HUES48 (cell line): ENCODE data around the gene KCNC1.

ENCODE experiments used
- H3K27ac ChIP-seq: one replicate; pipeline ENCODE4 v1.7.0; 2013; ENCODE audit warnings: low read depth, low read length, inconsistent platforms
- H3K27me3 ChIP-seq: 2 replicates; pipeline ENCODE4 v1.6.1; 2013; ENCODE audit warnings: mild to moderate bottlenecking, low read length; ENCODE audit not compliant: control insufficient read depth, insufficient read depth
- H3K36me3 ChIP-seq: 2 replicates; pipeline ENCODE4 v1.6.1; 2013; ENCODE audit warnings: low read length; ENCODE audit not compliant: control insufficient read depth, insufficient read depth
- H3K4me1 ChIP-seq: 2 replicates; pipeline ENCODE4 v1.6.1; 2013; ENCODE audit warnings: mild to moderate bottlenecking, low read length; ENCODE audit not compliant: control insufficient read depth, insufficient read depth
- H3K4me3 ChIP-seq: 2 replicates; pipeline ENCODE4 v1.5.1; 2013; ENCODE audit warnings: mild to moderate bottlenecking, low read depth, low read length
- H3K9ac ChIP-seq: 2 replicates; pipeline ENCODE4 v1.6.1; 2013; ENCODE audit warnings: mild to moderate bottlenecking, low read depth, low read length, moderate library complexity
- H3K9me3 ChIP-seq: 2 replicates; pipeline ENCODE4 v1.6.1; 2013; ENCODE audit warnings: low read length; ENCODE audit not compliant: control insufficient read depth, insufficient read depth

Gene KCNC1

DNA sequence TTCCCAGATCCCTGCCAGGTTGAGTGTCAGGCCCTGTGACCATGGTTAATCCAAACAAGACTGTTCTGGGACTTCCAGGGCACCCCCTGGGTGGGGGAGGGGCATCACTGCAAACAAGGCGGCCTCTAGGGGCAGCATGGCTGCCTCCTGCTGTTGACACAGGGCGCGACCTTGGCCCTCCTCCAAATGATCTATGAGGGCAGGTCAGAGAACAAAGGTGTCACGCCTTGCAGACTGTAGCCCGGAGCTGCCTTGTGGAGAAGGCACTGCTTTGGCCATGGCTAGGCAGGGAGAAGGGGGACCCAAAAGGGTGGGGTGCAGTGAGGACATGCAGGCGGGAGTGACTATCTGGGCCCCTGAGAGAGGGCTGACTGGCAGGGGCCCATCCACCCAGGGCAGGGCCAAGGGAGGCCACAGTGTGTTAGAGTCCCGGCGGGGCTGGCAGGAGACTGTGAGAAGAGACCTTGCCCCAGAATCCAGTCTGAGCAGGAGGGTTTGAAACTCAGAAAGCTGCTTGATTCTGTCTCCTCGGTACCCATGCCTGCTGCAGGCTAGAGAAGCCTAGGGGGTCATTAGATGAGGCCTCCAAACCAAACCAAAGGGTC is 35.6 kb downstream of the KCNC1 start:
- H3K27ac ChIP-seq = no peak overlapping the region
- H3K4me1 ChIP-seq = no peaks in the 10 kb centered on the region; the same call in 1 of the 2 replicates
- no peaks in the 10 kb centered on the region for H3K9me3 ChIP-seq
- H3K36me3 ChIP-seq = no peaks in the 10 kb centered on the region
- H3K9ac ChIP-seq = no peak overlapping the region
- no peaks in the 10 kb centered on the region for H3K27me3 ChIP-seq
- H3K4me3 ChIP-seq = no peak overlapping the region

DNA sequence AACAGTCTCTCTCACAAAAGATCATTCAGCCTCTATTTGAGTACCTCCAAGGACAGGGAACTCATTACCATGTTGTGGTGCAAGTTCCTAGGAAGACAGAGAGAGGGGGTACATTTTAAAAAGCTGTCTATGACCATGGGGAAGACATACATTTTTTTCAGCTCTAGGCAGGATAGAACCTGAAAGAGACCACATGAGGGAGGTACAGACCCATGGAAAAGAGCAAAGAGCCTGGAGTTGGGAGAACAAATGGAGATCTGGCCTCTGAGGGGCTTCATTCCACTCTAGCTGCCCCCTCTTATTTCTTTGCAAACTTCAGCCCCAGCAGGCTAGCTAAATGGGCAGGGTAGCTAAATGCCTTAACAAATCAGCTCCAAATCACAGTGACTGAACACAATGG is 36.3 kb downstream of the KCNC1 start:
- Histone ChIP-seq H3K27ac (no peak overlapping the region), H3K9ac (no peak overlapping the region), H3K27me3 (no peaks in the 10 kb centered on the region), H3K36me3 (no peaks in the 10 kb centered on the region), H3K4me3 (no peak overlapping the region), H3K9me3 (no peaks in the 10 kb centered on the region), H3K4me1 (no peaks in the 10 kb centered on the region; the same call in 1 of the 2 replicates)

DNA sequence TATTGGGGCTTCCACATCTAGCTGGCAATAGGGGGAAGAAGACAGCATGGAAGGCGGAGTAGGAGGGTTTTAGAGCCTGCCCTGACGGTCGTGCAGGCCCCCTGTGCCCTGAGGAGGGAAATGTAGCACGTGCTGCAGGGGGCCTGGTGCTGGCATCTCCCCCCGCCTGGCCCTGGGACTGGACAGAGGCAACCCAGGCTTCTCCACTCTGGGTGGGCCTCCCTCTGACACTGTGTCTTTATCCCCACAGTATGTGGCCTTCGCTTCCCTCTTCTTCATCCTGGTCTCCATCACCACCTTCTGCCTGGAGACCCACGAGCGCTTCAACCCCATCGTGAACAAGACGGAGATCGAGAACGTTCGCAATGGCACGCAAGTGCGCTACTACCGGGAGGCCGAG is 36.8 kb downstream of the KCNC1 start:
- Histone ChIP-seq H3K4me1 (no peaks in the 10 kb centered on the region; the same call in 1 of the 2 replicates), H3K9me3 (no peaks in the 10 kb centered on the region), H3K36me3 (no peaks in the 10 kb centered on the region), H3K4me3 (no peak overlapping the region), H3K9ac (no peak overlapping the region), H3K27me3 (no peaks in the 10 kb centered on the region), H3K27ac (no peak overlapping the region)

DNA sequence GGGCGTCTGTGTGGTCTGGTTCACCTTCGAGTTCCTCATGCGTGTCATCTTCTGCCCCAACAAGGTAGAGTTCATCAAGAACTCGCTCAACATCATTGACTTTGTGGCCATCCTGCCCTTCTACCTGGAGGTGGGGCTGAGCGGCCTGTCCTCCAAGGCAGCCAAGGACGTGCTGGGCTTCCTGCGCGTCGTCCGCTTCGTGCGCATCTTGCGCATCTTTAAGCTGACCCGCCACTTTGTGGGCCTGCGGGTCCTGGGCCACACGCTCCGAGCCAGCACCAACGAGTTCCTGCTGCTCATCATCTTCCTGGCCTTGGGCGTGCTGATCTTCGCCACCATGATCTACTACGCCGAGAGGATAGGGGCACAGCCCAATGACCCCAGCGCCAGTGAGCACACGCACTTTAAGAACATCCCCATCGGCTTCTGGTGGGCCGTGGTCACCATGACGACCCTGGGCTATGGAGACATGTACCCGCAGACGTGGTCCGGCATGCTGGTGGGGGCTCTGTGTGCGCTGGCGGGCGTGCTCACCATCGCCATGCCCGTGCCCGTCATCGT is 37.3 kb downstream of the KCNC1 start:
- Histone ChIP-seq H3K4me3 (no peak overlapping the region), H3K36me3 (no peaks in the 10 kb centered on the region), H3K9me3 (no peaks in the 10 kb centered on the region), H3K9ac (no peak overlapping the region), H3K4me1 (no peaks in the 10 kb centered on the region; the same call in 1 of the 2 replicates), H3K27ac (no peak overlapping the region), H3K27me3 (no peaks in the 10 kb centered on the region)

DNA sequence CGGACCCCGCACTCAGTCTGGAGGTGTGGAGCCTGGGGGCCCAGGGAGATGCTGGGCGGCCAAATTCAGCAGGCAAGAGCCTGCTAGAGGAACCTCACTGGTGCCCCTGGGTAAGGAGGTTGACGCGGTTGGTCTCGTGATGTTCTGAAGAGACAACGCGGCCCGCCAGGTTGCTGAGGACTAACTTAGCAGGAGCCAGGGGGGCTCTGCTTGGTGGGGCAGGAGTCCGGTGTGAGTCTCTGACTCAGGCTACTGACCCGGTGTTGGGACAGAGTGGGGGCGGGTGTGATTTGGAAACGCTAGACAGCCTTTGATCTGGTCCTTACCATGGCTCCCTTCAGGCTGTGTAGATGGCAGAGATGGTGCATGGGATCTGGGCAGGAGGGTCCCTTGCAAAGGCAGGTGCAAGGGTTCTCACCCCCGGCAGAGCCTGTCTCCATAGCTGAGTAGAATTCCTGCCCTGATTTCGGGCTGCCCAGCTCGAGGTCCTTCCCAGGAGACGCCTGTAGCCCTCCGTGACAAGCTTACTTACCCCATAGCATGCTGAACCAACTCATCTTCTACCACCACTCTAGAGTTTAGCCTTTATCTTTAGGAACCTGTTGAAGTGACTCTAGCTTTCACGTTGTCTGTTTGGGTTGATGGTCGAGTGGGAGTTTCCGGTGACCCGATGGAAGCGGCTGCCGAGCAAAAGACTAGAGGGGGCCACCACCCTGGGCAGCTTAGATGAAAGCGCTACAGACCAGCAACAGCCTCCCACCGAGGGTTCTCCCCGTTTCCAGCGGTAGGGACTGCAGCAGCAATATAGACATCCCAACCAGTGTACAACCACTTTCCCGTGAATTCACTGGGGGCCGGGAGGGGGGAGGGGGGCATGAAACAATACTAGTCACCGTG is 38.4 kb downstream of the KCNC1 start:
- H3K9me3 ChIP-seq = no peaks in the 10 kb centered on the region
- no peaks in the 10 kb centered on the region for H3K36me3 ChIP-seq
- H3K9ac ChIP-seq = no peak overlapping the region
- H3K27me3 ChIP-seq = no peaks in the 10 kb centered on the region
- no peak overlapping the region for H3K27ac ChIP-seq
- no peak overlapping the region for H3K4me3 ChIP-seq
- no peaks in the 10 kb centered on the region; the same call in 1 of the 2 replicates for H3K4me1 ChIP-seq

DNA sequence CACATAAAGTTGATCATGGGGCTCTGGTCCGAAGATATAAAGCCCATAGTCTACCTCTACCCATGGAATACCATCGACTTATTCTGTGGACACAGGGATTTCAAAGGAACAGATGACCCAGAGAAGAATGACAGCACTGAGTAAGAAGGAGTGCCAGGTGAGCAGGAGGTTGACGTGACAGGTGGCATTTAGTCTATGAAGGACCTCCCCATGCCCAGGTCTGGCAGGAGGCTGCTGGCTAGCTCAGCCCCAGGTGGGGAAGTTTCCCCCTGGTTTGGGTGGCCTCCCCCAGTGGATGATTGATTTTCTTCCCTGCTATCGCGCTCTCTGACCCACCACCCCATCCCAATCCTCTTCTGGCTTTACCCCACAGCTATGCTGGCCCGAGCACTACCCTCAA is 39.1 kb downstream of the KCNC1 start:
- Histone ChIP-seq H3K27me3 (no peaks in the 10 kb centered on the region), H3K4me3 (no peak overlapping the region), H3K9me3 (no peaks in the 10 kb centered on the region), H3K36me3 (no peaks in the 10 kb centered on the region), H3K27ac (no peak overlapping the region), H3K4me1 (no peaks in the 10 kb centered on the region; the same call in 1 of the 2 replicates), H3K9ac (no peak overlapping the region)

DNA sequence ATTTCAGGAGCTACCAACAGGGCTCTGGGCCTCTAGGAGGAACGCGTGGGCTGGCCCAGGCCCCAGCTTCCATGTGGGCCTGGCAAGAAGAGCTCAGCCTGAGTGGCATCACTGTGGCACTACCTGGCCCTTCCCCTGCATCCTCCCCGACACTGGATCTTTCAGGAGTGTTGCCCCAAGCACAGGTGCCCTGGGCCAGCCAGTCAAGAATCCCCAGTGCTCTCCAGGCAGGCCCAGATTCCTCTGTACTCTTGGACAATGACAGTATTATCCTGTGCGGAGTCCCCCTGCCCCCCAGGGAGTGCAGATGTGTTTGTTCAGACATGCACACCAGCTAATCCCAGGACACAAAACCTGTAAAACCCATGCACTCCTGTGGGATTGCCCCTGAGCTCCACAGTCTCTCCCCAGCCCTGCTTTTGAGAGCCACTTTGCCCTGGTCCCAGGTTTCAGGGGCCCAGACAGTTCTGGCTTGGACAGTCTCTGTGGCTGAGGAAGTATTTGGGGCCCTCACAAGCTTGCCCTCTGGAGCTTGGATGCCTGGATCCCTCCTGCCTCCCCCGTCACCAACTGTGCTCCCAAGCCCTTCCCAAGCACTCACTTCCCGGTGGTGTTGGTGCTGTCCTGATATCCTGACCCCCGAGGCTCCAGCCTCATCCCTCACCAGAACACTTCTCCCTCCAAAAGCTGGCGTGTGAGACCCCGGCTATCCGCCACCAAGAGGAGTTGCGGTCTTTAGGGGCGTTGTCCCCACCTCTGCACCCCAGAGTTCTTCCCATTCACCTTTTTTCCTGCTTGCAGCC is 39.9 kb downstream of the KCNC1 start:
- no peak overlapping the region for H3K27ac ChIP-seq
- H3K4me3 ChIP-seq = no peak overlapping the region
- H3K27me3 ChIP-seq = no peaks in the 10 kb centered on the region
- no peaks in the 10 kb centered on the region for H3K9me3 ChIP-seq
- H3K4me1 ChIP-seq = no peaks in the 10 kb centered on the region; the same call in 1 of the 2 replicates
- no peak overlapping the region for H3K9ac ChIP-seq
- no peaks in the 10 kb centered on the region for H3K36me3 ChIP-seq

DNA sequence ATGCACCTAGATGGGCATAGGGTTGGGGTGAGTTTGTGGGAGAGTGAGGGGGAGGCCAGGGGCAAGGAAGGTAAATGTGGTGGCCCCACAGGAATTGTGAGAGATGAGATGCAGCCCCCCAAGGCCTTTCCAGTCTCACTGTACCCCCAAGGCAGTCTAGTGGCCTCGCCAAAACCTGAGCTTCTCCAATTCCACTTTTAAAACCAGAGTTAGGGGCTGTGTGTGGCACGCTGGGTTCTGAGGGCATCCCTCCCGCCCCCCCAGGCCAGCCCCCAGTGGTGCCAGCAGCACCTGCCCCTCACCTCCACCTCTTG is 40.4 kb downstream of the KCNC1 start:
- Histone ChIP-seq H3K9ac (no peak overlapping the region), H3K4me3 (no peak overlapping the region), H3K36me3 (no peaks in the 10 kb centered on the region), H3K9me3 (no peaks in the 10 kb centered on the region), H3K27ac (no peak overlapping the region), H3K4me1 (no peaks in the 10 kb centered on the region; the same call in 1 of the 2 replicates), H3K27me3 (no peaks in the 10 kb centered on the region)

DNA sequence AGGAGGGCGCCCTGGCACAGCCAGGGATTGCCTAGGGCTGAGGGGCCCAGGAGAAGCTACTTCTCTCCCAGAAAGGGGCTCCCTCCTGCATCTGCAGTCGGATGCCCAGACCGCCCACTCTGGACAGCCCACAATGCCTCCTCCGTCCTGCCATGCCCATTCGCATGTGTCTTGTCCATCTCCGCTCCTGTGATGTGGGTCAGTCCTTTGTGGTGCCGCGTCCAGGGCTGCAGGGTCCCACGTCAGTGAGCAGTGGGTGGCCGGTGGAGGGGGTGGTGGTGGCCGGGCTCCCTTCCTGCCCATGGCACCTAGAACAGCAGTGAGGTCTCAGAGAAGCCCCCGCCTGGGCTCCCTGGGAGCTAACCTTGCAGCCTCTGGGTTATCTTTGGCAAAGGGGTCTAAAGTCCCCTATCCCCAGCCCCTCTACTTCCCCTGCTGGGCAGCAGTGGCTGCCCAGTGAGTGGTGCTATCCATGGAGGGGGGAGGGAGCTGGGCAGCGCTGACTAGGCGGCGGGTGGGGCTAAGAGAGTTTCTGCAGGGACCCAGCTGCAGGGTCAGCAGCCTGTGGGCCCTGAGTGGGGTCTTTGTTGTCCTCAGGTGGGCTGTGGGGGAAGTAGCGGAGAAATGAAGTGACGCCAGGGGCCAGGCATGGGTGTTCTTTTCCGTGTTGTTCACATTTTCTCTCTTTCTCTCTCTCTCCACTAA is 41.1 kb downstream of the KCNC1 start:
- no peaks in the 10 kb centered on the region for H3K27me3 ChIP-seq
- H3K27ac ChIP-seq = no peak overlapping the region
- no peak overlapping the region for H3K9ac ChIP-seq
- no peaks in the 10 kb centered on the region for H3K4me1 ChIP-seq
- no peaks in the 10 kb centered on the region for H3K9me3 ChIP-seq
- H3K4me3 ChIP-seq = no peak overlapping the region
- H3K36me3 ChIP-seq = no peaks in the 10 kb centered on the region

DNA sequence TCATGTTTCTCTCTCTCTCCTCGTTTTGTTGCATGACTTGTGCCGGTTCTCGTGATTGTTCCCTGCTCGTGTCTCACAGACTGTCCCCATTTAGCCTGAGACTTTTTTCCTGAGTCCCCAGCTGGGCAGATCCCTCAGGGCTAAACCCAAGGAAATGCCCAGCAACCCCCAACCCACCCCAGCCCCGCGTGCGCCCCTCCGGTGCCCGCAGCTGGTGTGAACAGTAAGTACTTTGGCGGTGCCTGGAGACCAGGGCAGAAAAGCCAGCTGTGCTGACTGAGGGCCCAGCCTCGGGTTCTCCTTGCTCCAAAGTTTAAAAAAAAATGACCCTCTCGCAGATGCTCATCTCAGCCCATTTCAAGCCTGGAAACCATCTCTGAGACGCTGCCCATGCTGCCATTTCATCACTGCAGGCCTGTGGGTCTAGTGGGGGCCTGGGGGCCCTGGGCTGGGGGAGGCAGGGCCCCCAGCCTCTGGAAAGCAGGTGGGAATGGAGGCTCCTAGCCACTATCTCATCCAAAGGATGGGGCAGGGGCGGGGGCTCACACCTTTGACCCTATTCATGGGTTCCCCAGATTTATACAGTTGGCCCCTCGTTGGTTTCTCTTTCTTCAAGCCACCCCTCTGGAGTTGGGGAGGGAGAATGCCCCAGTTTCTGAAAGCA is 41.8 kb downstream of the KCNC1 start:
- Histone ChIP-seq H3K9ac (no peak overlapping the region), H3K27ac (no peak overlapping the region), H3K36me3 (no peaks in the 10 kb centered on the region), H3K4me3 (no peak overlapping the region), H3K9me3 (no peaks in the 10 kb centered on the region), H3K4me1 (no peaks in the 10 kb centered on the region), H3K27me3 (no peaks in the 10 kb centered on the region)
